Osteoblast (primary cell): ENCODE measurements around the gene EEIG2. TPM values are rescaled to one million over a fixed set of nuclear protein-coding genes. Genes with fewer than 3 reads are reported as not detected.

Experiments used
- DNase-seq: peaks from one replicate; pipeline ENCODE4 v3.0.0; 2011; ENCODE audit warnings: low spot score, mixed read lengths; ENCODE audit not compliant: insufficient read length; ENCODE audit errors: missing footprints
- H2AFZ ChIP-seq: 2 replicates; pipeline ENCODE4 v1.6.0; 2011; ENCODE audit warnings: mild to moderate bottlenecking, low read length
- H3K27ac ChIP-seq: 2 replicates; pipeline ENCODE4 v1.5.1; 2011; ENCODE audit warnings: mild to moderate bottlenecking, low read depth, low read length, moderate library complexity
- H3K27me3 ChIP-seq: 2 replicates; pipeline ENCODE4 v1.6.0; 2012; ENCODE audit warnings: mild to moderate bottlenecking, control low read depth, inconsistent platforms, low read length, moderate library complexity; ENCODE audit not compliant: insufficient read depth
- H3K36me3 ChIP-seq: 2 replicates; pipeline ENCODE4 v1.5.1; 2011; ENCODE audit warnings: mild to moderate bottlenecking, low read length, control low read depth, moderate library complexity; ENCODE audit not compliant: insufficient read depth
- H3K4me1 ChIP-seq: 2 replicates; pipeline ENCODE4 v1.5.1; 2011; ENCODE audit warnings: mild to moderate bottlenecking, low read length, control low read depth, moderate library complexity; ENCODE audit not compliant: insufficient read depth
- H3K4me2 ChIP-seq: 2 replicates; pipeline ENCODE4 v1.6.0; 2011; ENCODE audit warnings: mild to moderate bottlenecking, low read length; ENCODE audit not compliant: insufficient read depth
- H3K4me3 ChIP-seq: fragments of 200-600 bp; sonication (generic); 3 replicates; pipeline ENCODE4 v1.5.1; 2012; ENCODE audit warnings: mild to moderate bottlenecking, low read length, inconsistent platforms; ENCODE audit not compliant: insufficient read depth
- H3K79me2 ChIP-seq: 2 replicates; pipeline ENCODE4 v1.6.0; 2012; ENCODE audit warnings: mild to moderate bottlenecking, low read length, control low read depth, inconsistent platforms; ENCODE audit not compliant: insufficient read depth
- H3K9me3 ChIP-seq: 2 replicates; pipeline ENCODE4 v1.5.1; 2011; ENCODE audit warnings: low read depth, low read length, control low read depth
- H4K20me1 ChIP-seq: 2 replicates; pipeline ENCODE4 v1.6.0; 2012; ENCODE audit warnings: mild to moderate bottlenecking, low read length, control low read depth; ENCODE audit not compliant: insufficient read depth
- CTCF ChIP-seq: IDR thresholded peaks from 2 replicates; pipeline ENCODE4 v1.5.1; 2011; ENCODE audit warnings: mild to moderate bottlenecking, low read depth, low read length, moderate library complexity; ENCODE audit errors: extremely low read depth
- total RNA-seq: library from RNA; depleted of rRNA; stranded (reverse); fragments of >200 nt; gene quantifications from 2 replicates; pipeline ENCODE4 v1.2.3, GENCODE V29; 2012

EEIG2 gene
- total RNA-seq, 1 donor = 11.2 TPM

- Histone ChIP-seq H3K27ac (no peak overlapping the region), H3K27me3 (no peaks in the 10 kb centered on the region), H2AFZ (peak overlapping the region; percentile 42), H3K79me2 (peaks cover 12% of the 10 kb centered on the region), H3K9me3 (no peaks in the 10 kb centered on the region), H3K4me2 (no peak overlapping the region), H3K4me1 (peaks cover 24% of the 10 kb centered on the region), H3K4me3 (no peak overlapping the region), H3K36me3 (no peaks in the 10 kb centered on the region), H4K20me1 (no peaks in the 10 kb centered on the region)
- no peak for DNase-seq
- TF ChIP-seq CTCF = no peak
Measured at GRCh38 chr1:108595507-108595906, 35.6 kb downstream of the EEIG2 start.

DNA sequence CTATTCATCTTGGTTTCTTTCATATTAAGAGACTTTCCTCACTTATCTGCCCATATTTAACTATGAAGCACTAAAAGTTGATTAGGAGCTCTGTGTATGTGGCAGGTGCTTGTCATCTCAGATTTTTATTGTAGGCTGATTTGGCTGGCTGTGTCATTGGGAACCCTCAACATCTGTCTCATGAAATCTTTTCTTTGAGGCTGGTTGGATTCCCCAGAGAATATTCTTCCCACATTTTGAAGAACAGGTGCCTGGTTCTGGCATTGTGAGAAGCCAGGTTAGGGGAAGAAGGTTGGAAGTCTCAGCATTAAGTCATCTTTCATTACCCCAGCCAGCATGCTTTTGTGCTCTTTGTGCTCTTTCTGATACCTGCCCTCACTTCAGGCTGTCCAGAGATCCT is 37.1 kb downstream of the EEIG2 start:
- TF ChIP-seq CTCF = no peak
- no peak overlapping the region for H3K4me2 ChIP-seq
- H4K20me1 ChIP-seq = no peaks in the 10 kb centered on the region
- H3K79me2 ChIP-seq = peaks cover 6% of the 10 kb centered on the region
- no peak overlapping the region for H2AFZ ChIP-seq
- H3K27me3 ChIP-seq = no peaks in the 10 kb centered on the region
- H3K36me3 ChIP-seq = no peaks in the 10 kb centered on the region
- H3K27ac ChIP-seq = no peak overlapping the region
- no peak for DNase-seq
- no peak overlapping the region for H3K4me3 ChIP-seq
- no peaks in the 10 kb centered on the region for H3K9me3 ChIP-seq
- peaks cover 12% of the 10 kb centered on the region for H3K4me1 ChIP-seq

- no peaks in the 10 kb centered on the region for H3K36me3 ChIP-seq
- no peak overlapping the region for H3K4me2 ChIP-seq
- no peaks in the 10 kb centered on the region for H3K27me3 ChIP-seq
- no peaks in the 10 kb centered on the region for H4K20me1 ChIP-seq
- H3K4me1 ChIP-seq = peaks cover 7% of the 10 kb centered on the region
- H3K4me3 ChIP-seq = no peak overlapping the region
- H3K27ac ChIP-seq = no peak overlapping the region
- no peak overlapping the region for H2AFZ ChIP-seq
- no peak for DNase-seq
- H3K79me2 ChIP-seq = peaks cover 2% of the 10 kb centered on the region
- TF ChIP-seq CTCF = no peak
- no peaks in the 10 kb centered on the region for H3K9me3 ChIP-seq
Measured at GRCh38 chr1:108598340-108598739, 38.4 kb downstream of the EEIG2 start.

DNA sequence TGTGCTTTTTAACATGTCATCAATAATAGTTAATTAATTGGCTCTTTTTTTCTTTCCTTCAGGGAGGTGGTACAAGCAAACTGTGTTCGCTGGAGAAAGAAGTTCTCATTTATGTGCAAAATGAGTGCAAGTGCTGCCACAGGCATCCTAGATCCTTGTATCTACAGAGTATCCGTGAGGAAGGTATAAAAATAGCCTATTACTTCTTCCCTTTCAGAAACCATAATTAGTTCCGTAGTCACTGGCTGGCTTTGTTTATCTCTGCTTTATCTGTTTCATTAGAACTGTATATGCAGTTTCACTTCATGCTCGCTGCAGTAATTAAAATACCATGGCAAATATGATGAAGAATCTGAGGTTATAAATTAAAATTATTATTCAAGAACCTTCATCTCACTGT is 40.6 kb downstream of the EEIG2 start:
- DNase-seq = no peak
- TF ChIP-seq CTCF = no peak
- Histone ChIP-seq H3K27me3 (no peaks in the 10 kb centered on the region), H3K4me1 (peaks cover 7% of the 10 kb centered on the region), H3K4me2 (no peak overlapping the region), H4K20me1 (no peaks in the 10 kb centered on the region), H3K4me3 (no peak overlapping the region), H2AFZ (no peak overlapping the region), H3K36me3 (no peaks in the 10 kb centered on the region), H3K9me3 (no peaks in the 10 kb centered on the region), H3K27ac (no peak overlapping the region), H3K79me2 (peaks cover 2% of the 10 kb centered on the region)
